ENCODE results near the gene SLC12A9.
A peak's percentile ranks its signal among the peaks of the same experiment; 100 is the strongest.

Gene SLC12A9

DNA sequence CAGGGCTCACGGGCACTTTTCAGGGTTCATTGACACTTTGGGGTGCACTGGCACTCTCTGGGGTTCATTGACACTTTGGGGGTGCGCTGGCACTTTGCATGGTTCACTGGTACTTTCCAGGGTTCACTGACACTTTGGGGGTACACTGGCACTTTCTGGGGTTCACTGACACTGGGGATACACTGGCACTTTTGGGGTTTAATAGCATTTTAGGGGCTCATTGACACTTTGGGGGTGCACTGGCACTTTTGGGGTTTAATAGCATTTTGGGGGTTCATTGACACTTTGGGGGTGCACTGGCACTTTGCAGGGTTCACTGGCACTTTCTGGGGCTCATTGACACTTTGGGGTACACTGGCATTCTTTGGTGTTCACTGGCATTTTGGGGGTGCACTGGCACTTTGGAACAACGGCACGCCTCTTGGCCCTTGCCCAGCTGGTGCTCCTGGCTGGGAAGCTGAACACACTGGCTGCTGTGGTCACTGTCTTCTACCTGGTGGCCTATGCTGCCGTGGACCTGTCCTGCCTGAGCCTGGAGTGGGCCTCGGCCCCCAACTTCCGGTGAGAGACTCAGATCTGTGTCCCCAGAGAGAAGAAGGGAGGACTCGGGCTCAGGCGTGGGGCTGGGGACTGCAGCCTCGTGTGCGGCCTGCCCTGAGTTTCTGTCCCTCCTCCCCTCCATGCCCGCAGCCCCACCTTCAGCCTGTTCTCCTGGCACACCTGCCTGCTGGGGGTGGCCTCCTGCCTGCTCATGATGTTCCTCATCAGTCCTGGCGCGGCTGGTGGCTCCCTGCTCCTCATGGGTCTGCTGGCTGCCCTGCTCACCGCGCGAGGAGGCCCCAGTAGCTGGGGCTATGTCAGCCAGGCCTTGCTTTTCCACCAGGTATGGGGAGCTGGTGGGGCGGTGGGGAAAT is 8.4 kb downstream of the SLC12A9 start:
- no peak for DNase-seq (ENCODE audit: low spot score)

DNA sequence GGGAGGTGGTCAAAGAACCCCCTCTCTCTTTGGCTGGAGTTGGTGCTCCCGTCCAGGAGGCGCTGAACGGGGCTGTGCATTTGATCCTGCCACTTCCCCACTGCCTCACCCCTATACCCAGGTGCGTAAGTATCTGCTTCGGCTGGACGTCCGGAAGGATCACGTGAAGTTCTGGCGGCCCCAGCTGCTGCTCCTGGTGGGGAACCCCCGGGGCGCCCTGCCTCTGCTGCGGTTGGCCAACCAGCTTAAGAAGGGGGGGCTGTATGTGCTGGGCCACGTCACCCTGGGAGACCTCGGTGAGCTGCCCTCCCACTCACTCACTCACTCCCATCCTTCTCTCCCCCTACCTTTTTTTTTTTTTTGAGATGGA is 9.1 kb downstream of the SLC12A9 start:
- DNase-seq (ENCODE audit: low spot score) = no peak

DNA sequence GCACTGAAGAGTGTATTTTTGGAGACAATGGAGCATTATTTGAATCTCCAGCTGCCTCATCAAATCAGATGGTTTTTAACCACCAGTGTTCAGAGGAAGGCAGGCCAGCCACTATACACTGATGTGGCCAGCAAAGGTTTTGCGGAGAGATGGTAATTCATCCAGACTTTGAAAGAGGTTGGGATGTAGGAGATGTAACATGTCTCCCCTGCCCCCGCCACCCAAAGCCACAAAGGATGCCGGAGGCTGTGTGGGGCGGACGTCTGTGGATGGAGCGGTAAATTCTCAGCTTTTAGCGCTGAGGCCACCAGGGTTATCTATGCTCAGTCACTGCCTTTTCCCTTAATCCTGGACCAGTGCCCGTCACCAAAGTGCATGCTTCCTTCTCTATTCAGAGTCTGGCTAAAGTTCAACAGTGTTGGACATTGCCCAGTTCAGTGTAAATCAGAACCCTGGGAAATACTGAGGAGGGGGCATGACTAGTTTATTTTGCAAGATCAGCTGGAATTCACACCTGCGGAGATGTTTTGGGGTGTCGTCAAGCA is 11.0 kb downstream of the SLC12A9 start:
- DNase-seq (ENCODE audit: low spot score) = no peak

DNA sequence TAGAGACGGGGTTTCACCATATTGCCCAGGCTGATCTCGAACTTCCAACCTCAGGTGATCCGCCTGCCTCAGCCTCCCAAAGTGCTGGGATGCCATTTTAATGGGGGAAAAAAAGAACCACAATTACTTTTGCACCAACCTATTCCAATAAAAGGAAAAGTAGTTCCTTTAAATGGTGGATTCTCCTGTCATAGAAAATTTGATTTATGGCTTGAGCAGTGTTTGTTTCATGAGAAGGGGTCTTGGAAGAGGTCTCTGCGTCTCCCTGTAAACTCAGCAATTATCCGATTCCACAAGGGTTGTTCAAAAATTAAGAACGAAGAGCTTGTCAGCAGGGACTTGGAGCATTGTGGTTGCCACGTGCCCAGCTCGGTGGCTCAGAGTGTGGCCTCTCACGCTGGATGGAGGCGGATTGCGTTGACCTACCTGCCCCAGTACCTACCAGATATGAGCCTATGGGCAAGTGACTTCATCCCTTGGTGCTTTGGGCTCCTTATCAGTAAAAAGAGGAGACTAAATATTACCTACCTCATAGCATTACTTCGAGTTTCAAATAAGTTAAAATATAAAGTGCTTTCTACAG is 11.8 kb downstream of the SLC12A9 start:
- no peak for DNase-seq (ENCODE audit: low spot score)

DNA sequence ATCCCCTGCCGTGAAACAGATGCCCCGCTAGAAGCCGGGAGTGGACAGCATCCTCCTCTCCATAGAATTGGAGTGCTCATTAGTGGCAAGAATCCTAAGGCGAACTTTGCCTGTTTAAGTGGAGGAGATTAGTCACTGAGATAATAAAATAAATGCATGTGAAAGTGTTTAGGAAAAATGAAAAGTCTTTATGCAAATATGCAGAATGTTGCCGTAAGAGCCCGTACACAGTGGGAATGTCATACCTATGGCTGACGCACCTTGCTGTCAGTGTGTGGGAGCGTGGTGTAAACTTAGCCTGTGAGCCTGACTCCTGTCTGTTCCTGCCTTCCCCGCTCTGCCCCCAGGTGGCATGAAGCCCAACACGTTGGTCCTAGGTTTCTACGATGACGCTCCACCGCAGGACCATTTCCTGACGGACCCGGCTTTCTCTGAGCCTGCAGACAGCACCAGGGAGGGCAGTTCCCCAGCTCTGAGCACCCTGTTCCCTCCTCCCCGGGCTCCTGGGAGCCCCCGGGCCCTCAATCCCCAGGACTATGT is 12.9 kb downstream of the SLC12A9 start:
- no peak for DNase-seq (ENCODE audit: low spot score)

DNA sequence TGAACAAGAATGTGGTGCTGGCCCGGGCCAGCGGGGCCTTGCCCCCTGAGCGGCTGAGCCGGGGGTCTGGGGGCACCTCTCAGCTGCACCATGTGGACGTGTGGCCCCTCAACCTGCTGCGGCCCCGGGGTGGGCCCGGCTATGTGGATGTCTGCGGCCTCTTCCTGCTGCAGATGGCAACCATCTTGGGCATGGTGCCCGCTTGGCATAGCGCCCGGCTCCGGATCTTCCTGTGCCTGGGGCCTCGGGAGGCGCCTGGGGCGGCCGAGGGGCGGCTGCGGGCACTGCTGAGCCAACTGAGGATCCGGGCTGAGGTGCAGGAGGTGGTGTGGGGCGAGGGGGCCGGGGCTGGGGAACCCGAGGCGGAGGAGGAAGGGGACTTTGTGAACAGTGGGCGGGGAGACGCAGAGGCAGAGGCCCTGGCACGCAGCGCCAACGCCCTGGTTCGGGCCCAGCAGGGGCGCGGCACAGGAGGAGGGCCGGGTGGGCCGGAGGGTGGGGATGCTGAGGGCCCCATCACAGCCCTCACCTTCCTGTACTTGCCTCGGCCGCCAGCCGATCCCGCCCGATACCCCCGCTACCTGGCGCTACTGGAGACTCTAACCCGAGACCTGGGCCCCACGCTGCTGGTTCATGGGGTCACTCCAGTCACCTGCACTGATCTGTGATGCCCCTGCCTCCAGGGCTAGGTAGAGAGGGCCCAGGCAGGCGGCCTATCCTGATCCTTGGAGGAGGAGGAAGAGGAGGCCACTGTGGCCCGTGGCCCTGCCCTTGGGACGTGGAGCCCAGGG is 13.6 kb downstream of the SLC12A9 start:
- DNase-seq (ENCODE audit: low spot score) = peak; percentile 32

DNA sequence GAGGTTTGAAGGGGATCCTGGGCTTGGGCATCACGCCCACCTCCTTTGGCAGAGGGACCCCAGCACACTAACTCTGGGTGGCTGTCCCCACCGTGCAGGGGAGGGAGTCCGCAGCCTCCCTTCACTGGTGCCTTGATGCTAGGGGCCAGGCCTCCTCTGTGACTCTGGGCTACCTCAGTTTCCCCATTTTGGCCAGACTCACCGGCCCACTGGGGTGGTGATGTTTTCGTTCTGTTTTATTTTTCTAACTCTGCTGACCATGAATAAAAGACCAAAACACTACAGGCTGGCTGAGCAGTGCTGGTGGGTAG is 14.2 kb downstream of the SLC12A9 start:
- DNase-seq (ENCODE audit: low spot score) = no peak

DNA sequence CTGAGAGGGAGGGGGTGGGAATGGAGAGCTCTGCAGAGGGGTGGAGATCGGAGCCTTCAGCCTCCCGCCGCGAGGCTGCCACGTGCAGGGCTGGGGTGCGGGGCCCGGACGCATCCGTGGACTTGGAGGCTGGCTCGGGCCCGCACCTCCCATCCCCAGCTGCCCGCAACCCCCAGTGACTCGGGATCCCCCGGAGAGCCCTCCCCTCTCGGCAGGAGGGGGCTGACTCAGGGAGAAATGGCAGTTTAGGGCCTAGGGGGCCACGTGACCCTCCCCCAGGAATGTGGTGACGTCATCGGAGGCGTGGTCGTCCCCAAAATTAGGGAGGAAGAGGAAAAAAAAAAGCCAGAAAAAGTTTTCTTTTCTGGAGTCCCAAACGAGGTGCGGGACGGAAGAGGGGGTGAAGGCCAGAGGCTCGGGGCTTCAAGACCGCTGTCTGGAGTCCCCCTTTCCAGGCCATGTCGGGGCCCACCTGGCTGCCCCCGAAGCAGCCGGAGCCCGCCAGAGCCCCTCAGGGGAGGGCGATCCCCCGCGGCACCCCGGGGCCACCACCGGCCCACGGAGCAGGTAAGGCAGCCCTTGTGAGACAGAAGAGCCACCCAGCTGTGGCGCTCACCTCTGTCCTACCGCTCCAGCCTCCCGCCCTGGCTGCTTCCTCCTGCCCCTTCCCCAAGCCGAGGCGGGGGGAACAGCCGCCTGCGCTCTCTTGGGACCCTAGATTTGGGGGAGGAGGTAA is 14.7 kb downstream of the SLC12A9 start, which contains the start of gene TRIP6:
Gene TRIP6 (plus strand): TSS at position 348 of the 736 bp plus-strand sequence. CDS start 111 bp downstream, at position 459.
- DNase-seq (ENCODE audit: low spot score) = peak; percentile 38

DNA sequence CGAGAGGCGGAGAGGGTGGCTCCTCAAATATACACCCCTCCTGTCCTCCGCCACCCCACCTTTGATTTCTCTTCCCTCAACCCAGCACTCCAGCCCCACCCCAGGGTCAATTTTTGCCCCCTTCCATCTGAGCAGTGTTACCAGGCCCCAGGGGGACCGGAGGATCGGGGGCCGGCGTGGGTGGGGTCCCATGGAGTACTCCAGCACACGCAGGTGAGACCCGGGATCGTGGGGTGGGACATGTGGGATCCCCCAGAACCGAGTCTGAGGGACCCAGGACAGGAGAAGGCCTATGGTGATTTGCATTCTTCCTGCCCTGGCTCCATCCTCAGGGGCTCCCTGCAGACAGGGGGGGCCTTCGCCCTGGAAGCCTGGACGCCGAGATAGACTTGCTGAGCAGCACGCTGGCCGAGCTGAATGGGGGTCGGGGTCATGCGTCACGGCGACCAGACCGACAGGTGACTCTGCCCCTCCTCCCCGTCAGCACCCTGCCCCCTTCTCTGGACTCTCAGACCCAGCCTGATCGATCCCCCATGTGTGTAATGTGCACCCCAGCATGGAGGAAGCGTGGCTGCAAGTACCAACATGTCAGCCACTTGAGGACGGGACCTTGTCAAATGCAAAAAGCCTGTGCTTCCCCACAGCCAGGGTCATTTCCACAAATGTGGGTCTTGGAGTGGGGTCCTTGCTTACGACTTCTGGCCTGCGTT is 15.4 kb downstream of the SLC12A9 start:
- no peak for DNase-seq (ENCODE audit: low spot score)

DNA sequence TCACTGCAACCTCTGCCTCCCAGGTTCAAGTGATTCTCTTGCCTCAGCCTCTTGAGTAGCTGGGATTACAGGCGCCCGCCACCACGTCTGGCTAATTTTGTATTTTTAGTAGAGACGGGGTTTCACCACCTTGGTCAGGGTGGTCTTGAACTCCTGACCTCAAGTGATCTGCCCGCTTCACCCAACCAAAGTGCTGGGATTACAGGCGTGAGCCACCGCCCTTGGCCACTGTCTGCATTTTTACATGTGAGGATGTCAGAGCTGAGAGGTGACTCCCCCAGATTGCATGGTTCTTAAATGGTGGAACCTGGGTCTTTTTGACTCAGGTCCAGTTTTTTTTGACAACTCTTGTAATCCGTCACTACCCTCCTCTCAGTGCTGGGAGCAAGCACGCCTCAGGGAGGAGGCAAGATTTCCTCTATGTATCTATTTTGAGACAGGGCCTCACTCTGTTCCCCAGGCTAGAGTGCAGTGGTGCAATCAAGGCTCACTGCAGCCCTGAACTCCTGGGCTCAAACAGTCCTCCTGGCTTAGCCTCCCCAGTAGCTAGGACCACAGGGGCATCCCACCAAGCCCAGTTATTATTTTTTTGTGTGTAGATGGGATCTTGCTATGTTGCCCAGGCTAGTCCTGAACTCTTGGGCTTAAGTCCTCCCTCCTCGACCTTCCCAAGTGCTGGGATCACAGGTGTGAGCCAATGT is 21.2 kb downstream of the SLC12A9 start:
- DNase-seq (ENCODE audit: low spot score) = no peak

DNA sequence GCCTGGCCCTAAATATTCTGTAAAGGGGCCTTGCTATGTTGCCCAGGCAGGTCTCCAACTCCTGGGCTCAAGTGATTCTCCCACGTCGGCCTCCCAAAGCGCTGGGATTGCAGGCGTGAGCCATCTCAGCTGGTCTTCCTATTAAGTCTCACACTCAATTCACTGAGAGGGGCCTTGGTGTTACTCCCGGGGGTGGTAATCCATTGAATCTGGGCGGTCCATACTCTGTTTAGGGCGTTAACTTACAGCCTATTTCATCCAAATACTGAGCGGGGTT is 21.7 kb downstream of the SLC12A9 start:
- DNase-seq (ENCODE audit: low spot score) = no peak

DNA sequence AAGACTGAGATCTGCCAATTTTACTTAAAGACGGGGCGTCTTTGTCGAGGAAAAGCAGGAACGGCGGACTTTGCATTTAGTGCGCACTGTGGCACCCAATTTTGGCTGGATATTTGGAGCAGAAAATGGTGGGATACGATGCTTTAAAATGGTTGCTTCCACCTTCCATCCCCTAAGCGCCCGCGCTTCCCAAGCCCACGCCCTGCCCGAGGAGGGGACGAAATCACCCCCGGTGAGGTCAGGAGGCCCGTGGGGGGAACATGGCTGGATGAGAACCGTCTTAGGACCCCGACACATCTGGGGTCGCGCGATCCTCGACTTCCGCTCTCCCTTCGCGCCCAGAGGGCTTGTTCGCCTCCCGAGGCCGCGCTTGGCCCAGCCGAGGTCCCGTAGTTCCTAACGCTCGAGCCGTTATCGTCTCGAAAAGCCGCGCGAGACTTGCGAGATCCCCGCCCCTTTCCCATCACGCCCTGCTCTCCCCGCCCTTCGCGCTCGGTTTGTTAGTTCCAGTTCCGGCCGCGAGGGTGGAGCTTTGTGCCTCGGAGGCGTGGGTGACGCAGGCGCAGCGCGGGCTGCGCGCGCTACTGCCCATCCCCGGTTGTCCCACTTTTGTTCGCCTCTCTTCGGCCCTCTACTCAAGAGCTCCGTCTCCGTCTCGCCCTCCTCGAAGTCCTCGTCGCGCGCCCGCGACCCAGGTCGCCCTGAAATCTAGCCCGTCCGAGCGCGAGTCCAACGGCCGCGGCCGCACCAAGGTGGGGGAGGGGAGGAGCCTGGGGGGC is 22.3 kb downstream of the SLC12A9 start, which contains the start of gene SRRT:
Gene SRRT (plus strand): TSS at position 527 of the 779 bp plus-strand sequence. CDS start 488 bp downstream, outside the sequence.
- DNase-seq (ENCODE audit: low spot score) = peak; percentile 98

DNA sequence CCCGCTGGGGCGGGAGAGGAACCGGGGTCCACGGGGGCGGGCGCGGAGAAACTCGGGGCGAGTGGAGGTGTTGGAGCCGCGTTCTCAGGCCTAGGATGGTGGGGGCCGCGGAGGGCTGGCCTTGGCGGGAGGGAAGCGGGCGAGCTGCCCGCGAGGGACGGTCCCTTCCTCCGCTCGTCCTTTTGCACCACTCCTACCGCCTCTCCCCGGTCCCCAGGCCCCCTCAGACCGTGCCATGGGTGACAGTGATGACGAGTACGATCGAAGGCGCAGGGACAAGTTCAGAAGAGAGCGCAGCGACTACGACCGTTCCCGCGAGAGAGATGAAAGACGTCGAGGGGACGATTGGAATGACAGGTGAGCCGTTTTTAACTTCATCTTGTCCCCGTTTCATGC is 22.8 kb downstream of the SLC12A9 start:
- no peak for DNase-seq (ENCODE audit: low spot score)

DNA sequence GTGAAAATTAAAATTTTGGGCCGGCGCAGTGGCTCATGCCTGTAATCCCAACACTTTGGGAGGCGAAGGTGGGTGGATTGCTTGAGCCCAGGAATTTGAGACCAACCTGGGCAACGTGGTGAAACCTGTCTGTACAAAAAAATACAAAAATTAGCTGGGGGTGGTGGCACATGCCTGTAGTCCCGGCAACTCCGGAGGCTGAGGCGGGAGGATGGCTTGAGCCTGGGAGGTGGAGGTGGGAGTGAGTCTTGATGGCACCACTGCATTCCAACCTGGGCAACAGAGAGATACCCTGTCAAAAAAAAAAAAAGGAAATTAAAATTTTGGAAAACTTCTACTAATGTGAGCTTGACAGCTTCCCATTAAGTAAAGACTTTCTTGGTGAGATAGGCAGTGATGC is 25.5 kb downstream of the SLC12A9 start:
- DNase-seq (ENCODE audit: low spot score) = no peak

DNA sequence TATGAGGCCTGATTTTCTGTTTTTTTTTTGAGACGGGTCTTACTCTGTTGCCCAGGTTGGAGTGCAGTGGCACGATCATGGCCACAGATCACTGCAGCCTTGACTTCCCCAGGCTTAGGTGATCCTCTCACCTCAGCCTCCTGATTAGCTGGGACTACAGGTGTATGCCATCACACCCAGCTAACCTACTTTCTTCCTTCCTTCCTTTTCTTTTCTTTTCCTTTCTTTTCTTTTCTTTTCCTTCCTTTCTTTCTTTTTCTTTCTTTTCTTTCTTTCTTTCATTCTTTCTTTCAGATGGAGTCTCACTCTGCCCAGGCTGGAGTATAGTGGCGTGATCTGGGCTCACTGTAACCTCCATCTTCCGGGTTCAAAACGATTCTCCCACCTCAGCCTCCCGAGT is 26.2 kb downstream of the SLC12A9 start:
- DNase-seq (ENCODE audit: low spot score) = no peak

DNA sequence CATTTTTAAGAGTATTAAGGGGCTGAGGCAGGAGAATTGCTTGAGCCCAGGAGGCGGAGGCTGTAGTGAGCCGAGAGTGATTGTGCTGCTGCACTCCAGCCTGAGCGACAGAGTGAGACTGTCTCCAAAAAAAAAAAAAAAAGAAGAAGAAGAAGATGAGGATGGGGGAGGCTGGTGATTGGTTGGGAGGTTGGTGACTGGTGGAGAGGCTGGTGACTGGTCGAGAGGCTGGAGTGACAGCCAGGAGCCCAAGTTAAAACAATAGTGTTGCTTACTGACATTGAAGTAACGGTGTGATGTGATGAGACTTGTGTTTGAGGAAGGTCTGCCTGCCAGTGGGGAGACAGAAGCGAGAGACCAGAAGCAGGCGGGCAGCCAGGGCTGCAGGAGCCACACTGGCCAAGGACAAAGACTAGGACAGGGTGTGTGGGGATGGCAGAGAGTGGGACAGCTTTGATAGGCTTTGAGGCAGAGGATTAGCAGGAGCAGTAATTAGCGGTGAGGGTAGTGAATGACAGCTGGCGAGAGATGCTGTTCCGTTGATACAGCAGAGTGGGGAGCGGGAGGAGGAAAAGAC is 27.3 kb downstream of the SLC12A9 start:
- no peak for DNase-seq (ENCODE audit: low spot score)

DNA sequence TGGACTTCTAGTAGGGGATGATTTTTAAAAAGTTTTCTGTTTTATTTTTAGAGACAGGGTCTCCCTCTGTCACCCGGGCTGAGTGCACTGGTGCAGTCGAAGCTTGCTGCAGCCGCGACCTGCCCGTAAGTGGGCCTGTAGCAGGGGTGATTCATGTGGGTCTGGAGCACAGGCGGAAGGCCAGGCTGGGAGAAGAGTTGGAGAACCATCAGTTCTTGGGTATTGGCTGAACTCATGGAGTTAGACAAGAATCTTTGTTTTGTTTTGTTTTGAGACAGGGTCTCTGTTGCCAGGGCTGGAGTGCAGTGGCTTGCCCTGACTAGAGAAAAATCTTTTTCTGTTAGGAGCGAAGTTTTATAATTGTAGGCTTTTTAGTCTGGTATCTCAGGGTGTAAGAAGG is 28.1 kb downstream of the SLC12A9 start:
- no peak for DNase-seq (ENCODE audit: low spot score)

DNA sequence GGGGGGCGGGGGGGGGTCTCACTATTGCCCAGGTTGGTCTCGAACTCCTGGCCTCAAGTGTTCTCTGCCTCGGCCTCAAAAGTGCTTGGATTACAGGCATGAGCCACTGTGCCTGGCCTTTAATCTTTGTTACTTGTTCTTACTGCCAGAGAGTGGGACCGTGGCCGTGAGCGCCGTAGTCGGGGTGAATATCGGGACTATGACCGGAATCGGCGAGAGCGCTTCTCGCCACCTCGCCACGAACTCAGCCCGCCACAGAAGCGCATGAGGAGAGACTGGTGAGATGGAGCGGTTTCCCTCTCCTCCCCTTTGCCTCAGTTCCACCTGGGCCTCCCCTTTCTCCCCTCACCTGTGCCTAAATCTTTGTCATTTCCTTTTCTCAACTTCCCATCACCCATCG is 28.6 kb downstream of the SLC12A9 start:
- DNase-seq (ENCODE audit: low spot score) = no peak

DNA sequence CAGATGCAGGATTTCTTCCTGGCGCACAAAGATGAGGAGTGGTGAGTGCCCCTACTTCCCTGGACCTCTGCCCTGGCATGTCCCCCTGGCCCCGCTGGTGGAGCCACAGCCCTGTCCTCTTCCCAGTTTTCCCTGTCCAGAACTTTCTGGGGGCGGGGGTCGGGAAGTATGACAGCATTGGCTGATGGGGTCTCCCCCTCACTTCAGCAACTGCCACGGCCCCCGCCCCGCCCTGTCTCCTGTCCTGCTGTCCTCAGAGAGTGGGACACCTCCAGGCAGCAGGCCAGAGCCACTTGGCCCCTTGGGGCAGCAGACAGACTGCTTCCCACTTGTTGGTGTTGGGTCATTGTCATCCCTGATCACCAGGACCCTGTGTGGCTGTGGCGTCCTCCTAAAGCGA is 29.7 kb downstream of the SLC12A9 start:
- DNase-seq (ENCODE audit: low spot score) = no peak

Data from CD4-positive, alpha-beta T cell treated with Interleukin-6 at 100 ng/mL for 8 hours (primary cell).